ENCODE results near the gene ASS1.

ASS1 gene

GRCh38 chr9:130437011-130437789 lies 7.6 kb upstream of the ASS1 start:
- DNase-seq: no peak

GRCh38 chr9:130438382-130438981 lies 6.3 kb upstream of the ASS1 start:
- DNase-seq: no peak

- no peak for DNase-seq
Measured at GRCh38 chr9:130441031-130441430, 3.7 kb upstream of the ASS1 start.

DNA sequence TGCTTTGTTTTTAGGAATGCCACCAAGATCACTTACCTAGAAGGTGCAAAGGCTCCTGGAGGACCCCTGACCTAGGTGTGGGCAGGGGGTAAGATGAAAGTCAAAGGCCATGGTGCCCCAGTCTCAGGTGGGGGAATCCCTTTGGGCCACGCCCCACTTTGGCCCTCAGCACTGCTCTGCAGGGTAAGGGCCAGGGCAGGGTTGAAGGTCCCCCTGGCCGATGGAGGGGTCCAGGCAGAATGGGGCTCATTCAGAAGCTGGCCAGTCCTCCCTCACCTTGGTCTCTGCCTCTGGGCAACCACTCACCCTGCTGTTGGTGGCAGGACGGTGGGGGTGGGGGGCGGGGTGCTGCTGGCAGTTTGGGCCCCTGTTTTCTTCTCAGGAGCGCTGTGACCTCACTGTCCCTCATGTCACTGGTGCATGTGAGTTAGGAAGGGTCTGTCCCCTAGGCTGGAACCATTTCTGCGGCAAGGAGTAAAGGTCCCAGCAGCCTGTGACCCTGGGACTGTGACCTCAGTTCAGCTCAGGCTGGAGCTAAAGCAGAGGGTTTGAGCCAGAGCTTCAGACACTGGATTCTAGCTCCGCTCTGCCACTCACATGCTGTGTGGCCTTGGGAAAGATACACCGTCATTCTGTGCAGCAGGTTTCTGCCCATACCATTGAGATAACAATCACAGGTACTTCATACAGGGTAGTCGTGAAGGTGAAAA lies 1.9 kb upstream of the ASS1 start:
- no peak for DNase-seq

- DNase-seq: no peak
Measured at GRCh38 chr9:130443456-130443801, 1.3 kb upstream of the ASS1 start.

- DNase-seq: no peak
Measured at GRCh38 chr9:130443840-130444492, 795 bp upstream of the ASS1 start.

DNA sequence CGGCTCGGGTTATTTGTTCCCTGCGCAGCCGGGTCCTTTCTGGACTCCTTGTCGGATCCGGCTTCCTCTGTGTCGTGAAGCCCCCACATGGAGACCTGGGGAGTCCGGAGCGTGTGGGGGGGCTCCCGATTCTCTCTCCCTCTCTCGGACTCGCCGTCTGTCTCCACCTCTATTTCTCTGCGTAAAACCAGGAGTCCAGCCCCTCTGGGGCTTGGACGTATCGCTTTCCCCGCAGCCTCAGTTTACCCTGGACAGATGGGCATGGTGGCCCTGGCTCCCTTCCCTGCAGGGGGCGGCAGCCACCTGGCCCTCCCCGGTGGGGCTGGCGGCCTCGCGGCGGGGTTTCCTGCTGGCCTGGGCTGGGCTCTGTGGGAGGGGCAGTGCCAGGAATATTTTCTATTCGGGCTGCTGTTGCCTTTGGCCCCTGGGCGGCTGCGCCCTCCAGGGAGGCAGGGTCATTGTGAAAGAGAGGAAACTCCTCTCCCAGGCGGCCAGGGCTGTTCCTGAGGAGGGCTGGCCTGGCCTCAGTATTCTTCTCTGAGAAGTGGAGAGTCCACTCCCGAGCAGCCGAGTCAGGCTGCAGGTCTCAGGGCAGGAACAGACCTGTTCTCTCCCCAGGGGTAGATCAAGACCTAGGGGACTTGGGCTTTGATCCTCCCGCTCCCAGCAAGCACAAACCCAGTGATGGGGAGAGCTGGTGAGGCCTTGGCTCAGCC lies 665 bp downstream of the ASS1 start:
- no peak for DNase-seq

DNA sequence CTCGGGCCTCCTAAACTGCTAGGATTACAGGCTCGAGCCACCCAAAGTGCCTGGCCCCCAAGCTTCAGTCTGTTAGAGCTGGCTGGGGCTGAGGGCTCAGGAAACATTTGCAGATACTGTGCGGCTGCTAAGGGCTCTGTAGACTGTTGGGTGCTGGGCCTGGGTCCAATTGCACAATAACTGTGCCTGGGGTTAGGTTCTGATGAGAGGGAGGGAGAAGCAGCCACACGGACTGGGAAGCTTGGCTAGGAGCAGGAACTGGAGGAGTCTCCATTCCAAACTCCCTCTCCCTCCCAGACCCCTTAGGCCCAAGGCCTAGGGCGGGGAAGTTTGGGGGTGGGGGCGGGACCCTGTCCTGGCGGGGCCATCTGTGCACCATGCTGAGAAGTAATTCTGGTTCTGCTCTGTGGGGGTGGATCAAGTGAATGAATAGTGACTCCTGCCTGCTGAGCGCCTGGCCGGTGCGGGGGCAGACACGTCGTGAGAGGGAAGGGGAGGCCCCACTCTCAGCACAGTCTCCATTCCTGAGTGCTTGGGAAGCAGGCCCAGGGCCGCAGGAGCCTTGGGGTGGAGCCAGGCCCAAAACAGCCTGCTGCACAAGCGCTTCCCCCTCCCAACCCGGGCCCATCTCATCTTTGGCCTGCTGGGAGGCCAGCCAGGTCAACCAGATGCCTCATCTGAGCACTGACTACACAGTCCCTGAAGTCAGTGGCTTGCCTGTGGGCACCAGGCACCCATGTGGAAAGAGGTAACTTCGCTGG lies 1.5 kb downstream of the ASS1 start:
- DNase-seq: no peak

GRCh38 chr9:130447193-130447816 lies 2.5 kb downstream of the ASS1 start:
- peak; percentile 55 for DNase-seq

GRCh38 chr9:130448035-130448624 lies 3.4 kb downstream of the ASS1 start:
- DNase-seq: no peak

DNA sequence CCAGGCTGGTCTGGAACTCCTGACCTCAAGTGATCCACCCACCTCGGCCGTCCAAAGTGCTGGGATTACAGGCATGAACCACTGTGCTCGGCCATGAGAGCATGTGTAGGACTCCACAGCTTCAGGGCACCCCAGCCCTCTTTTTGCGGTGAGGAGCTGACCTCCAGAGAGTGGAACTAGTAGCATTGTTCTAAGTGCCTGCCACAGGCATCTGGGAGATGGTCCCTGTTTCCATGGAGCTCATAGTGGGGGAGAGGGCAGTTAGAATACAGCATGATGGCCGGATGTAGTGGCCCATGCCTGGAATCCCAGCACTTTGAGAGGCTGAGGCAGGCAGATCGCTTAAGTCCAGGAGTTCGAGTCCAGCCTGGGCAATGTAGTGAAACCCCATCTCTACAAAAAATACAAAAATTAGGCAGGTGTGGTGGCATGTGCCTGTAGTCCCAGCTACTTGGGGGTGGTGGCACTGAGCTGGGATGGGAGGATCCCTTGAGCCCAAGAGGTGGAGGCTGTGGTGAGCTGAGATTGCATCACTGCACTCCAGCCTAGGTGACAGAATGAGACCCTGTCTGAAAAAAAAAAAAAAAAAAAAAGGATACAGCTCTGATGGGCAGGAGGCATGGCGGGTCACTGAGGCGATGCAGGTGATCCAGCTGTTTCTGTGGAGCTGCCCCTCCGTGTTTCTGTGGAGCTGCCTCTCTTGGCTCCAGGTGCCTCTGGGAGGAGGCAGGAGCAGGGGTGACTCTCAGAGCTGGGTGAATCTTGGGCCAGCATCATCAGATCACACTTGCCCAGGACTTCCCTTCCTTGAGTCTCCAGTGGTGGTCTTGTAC lies 4.2 kb downstream of the ASS1 start:
- DNase-seq: no peak

DNA sequence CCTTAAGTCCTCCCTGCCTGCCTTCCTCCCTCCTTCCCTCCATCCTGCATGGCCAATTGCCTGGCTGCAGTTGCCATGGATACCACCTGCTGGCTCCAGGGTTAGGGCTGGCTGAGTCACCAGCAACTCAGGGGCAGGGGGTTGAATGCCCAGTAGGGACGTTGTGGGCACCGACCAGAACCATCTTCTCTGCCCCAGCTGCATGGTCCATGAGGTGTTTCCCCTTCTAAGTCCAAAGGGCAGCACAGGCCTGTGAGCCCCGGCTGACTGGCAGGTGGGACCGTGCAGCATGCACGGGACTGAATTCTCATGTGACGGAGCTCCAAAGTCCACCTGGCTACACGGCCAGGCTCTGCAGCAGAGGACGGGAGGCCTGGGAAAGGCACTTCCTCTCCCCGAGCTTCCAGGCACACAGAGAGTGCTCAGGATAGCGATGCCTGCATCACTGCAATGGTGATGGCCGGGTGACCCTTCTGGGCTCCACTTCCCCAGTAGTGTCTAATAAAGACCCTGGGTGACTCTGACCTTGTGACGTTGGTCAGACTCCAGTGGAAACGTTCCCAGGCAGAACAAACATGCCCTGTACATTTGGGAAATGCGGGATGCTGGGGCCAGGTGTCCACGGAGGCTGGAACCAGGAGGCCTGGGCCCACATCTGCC lies 5.7 kb downstream of the ASS1 start:
- no peak for DNase-seq

DNA sequence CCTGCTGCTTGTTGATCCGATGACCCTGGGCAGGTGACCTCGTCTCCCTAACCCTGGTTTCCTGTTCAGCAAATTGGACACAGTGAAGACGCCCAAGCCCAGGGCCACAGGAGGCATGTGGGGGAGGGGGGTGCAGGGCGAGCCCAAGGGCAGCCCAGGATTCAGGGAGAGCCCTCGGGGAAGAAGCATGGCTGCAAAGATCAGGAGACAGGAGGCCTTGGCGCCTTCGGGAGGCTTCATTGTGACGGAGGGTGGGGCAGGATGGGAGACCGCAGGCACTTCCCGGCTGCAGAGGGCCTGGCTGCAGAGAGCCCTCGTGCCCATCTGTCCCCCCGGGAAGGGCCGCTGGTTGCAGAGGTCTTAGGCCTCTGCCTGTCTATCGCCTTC lies 6.2 kb downstream of the ASS1 start:
- DNase-seq: no peak

DNA sequence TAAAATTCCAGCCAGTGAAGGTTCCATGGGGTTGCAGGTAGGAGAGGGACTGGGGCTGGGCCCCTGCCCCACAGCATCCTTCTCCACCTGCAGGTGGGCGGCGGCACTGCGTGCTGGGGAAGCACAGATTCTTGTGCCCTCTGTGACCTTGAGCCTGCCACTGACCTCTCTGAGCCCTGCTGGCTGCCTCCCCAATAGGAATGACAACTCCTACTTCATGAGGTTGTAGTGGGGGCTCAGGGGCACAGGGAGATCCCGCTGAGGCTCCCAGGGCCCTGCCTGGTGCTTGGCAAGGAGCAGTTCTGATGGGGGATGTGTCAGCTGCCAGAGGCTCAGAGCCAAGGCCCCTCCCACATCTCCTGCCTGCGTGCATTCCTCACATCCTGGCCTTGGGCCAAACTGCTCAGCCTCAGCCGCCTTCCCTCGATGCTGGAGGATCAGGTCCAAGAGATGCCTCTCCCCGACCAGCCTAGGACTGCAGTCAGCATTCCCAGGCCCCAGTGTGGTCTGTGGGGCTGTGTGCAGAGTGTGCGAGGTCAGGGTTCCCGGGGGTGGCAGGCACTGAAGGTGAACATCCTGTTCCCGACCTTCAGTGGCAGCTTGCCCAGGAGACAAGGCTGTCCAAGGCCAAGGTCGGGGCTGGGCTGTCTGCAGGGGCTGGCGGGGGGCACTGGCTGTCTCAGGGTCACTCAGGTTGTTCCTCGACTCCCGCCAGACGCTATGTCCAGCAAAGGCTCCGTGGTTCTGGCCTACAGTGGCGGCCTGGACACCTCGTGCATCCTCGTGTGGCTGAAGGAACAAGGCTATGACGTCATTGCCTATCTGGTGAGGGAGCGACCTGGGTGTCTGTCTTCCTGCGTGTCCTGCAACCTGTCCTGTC lies 7.0 kb downstream of the ASS1 start:
- peak; percentile 79 for DNase-seq

- DNase-seq: no peak
Measured at GRCh38 chr9:130452835-130453234, 8.1 kb downstream of the ASS1 start.

DNA sequence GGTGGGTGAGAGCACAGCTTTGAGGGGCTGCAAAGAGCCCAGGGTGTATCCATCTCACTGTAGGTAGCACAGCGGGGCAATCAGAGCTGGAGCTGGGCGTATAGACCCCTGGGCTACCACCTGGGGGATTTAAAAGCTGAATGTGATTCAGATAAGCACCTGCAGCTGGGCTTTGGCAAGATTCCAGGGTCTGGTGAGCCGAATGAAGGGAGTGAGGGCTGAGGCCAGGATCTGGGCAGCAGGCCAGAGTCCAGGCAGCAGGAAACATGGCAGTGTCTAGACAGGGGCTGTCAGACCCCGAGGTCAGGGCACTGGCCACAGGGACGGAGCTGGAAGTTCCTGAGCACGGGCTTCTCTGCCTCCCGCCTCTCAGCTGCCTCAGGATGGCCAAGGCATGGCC lies 8.7 kb downstream of the ASS1 start:
- DNase-seq: peak; percentile 38

DNA sequence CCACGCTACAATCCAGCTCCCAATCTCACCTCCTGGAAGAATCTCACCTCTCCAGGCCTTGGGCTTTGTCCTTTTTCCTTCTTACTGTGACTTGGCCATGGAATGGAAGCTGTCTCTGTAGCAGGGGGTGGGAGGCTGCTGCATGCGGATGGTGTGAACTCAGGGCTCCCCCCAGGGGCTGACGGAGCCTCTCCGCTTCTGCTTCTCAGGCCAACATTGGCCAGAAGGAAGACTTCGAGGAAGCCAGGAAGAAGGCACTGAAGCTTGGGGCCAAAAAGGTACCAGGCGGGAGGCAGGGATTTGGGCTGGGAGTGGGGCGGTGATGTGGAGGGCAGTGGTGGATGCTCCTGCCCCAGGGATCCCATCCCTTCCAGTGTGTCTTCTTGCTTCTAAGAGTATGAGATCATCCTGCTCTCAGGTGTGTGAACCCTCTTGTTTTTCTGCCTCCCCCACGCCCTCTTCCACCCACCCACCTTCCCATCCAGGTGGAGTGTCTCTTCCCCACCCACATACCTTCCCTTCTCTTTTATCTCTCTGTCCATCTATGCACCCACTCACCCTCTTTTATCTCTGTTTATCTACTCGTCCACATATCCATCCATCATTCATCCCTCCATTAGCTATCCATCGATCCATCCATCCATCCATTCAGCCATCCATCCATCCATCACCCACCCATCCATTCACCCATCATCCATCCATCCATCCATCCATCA lies 9.5 kb downstream of the ASS1 start:
- no peak for DNase-seq

DNA sequence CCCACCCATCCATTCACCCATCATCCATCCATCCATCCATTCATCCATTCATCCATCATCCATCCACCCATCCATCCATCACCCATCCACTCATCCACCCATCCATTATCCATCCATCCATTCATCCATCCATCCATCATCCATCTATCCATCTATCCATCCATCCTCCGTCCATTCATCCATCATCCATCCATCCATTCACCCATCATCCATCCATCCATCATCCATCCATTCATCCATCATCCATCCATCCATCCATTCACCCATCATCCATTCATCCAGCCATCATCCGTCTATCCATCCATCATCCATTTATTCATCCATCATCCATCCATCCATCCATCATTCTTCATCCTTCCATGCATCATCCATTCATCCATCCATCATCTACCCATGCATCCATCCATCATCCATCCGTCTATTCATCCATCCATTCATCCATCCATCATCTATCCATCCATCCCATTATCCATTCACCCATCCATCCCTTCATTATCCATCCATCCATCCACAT lies 10.1 kb downstream of the ASS1 start:
- DNase-seq: no peak
